Psoas muscle (tissue), 8 donors: Measurements from ENCODE around the gene ASH1L. TPM values are rescaled to one million over a fixed set of nuclear protein-coding genes. Genes with fewer than 3 reads are reported as not detected.

Experiments used
- ATAC-seq, 4 donors: fragments of 200-7000 bp; cut with Tn5 transposase; one replicate each; pipeline ENCODE4 v1.9.1; 2020; ENCODE audit warnings: moderate library complexity in 3 of 4, mild to moderate bottlenecking in 2 of 4
- DNase-seq, 2 donors: peaks; one replicate each; pipeline ENCODE4 v3.0.0-alpha.2; 2020
- H3K27ac ChIP-seq: fragments of 200-600 bp; one replicate; pipeline ENCODE4 v1.8.0; 2022
- H3K27me3 ChIP-seq, 3 donors: fragments of 200-600 bp in 1 of 3; one replicate each; pipeline versions ENCODE4 v1.6.1 to v1.8.0; 2013 to 2022; ENCODE audit warnings: low read length in 2 of 3, mild to moderate bottlenecking in 2 of 3, moderate library complexity in 1 of 3; ENCODE audit not compliant: insufficient read depth in 3 of 3
- H3K36me3 ChIP-seq, 2 donors: fragments of 200-600 bp in 1 of 2; one replicate each; pipeline versions ENCODE4 v1.6.1 to v1.8.0; 2013 to 2022; ENCODE audit warnings: low read depth in 1 of 2, mild to moderate bottlenecking in 1 of 2, moderate library complexity in 1 of 2; ENCODE audit not compliant: insufficient read depth in 1 of 2
- H3K4me1 ChIP-seq: fragments of 200-600 bp; one replicate; pipeline ENCODE4 v1.8.0; 2022
- H3K4me3 ChIP-seq: fragments of 200-600 bp; one replicate; pipeline ENCODE4 v1.8.0; 2022; ENCODE audit warnings: mild to moderate bottlenecking
- H3K9me3 ChIP-seq: fragments of 200-600 bp; one replicate; pipeline ENCODE4 v1.8.0; 2022
- CTCF ChIP-seq: fragments of 200-600 bp; IDR thresholded peaks from one replicate; pipeline ENCODE4 v1.8.0; 2022; ENCODE audit warnings: antibody characterized with exemption
- WGBS, 3 donors: extraction: QIAGEN DNeasy Blood & Tissue Kit; methylation state at CpG; one replicate each; pipeline versions ENCODE4 v1.1.6 to v1.1.7; 2013; 5-methylcytosine and 5-hydroxymethylcytosine counted together
- intact Hi-C, 2 donors: fragments of 100-400 bp; cut with DNase I; formaldehyde crosslinking; loops; one replicate each; pipeline versions ENCODE4 v1.11.0 to v1.14.2; 2022
- polyA plus RNA-seq, 3 donors: library from polyadenylated mRNA; stranded (reverse); fragments of 200-250 nt; gene quantifications; one replicate each; pipeline ENCODE4 v1.2.3, GENCODE V29; 2013
- total RNA-seq, 4 donors: library from RNA; stranded (reverse); fragmentation: NEBNext Ultra II Directional in 2 of 4; extraction: Animal tissue kit (Norgen Biotek cat#: 25700) in 2 of 4; gene quantifications; one replicate each; pipeline versions ENCODE4 v1.2.1 to v1.2.4, GENCODE V29; 2021 to 2023
- donor health status: healthy with polysubstance abuse.
- donor health status: DM: no; HTN: no; CAD: no; lungs with moderate emphysema.
- donor health status: Bipolar disorder and iron deficiency.
- donor health status: healthy.
- donor health status: DM: yes; HTN: yes; CAD: no.
- donor health status: DM: no; HTN: no; CAD: no.
- donor health status: DM: no; HTN: no; CAD: no.
- donor health status: DM: yes; HTN: yes; CAD: no.

ASH1L gene
- total and polyA plus RNA-seq, 7 donors = 6.5 to 52.0 (median 41.6) TPM

DNA sequence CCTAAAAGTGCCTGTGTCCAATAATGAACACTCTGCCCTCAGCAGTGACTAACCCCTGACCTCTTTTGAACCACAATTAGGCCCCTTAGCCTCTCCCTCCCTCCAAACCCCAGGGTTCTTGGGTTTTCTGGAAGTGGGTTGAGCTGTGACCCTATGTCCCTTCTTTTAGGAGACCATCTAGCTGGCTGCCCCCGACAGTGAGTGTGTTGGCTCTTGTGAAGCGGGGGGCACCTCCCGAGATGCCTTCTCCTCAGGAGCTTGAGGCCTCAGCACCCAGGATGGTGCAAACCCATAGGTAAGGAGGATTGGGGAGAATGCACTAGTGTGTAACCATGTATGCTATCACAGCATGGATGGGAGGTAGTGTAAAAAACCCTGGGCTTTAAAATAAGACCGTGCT lies 234.6 kb downstream of the ASH1L start:
- intact Hi-C loops = loop anchor here in 1 of 2 donors (10.0 kb wide), 1 partner anchor 267 kb away; no protein-coding TSS in a partner anchor
- Histone ChIP-seq H3K9me3 (no peaks in the 10 kb centered on the region), H3K27ac (no peak overlapping the region), H3K4me1 (peaks cover 4% of the 10 kb centered on the region), H3K27me3 (no peaks in the 10 kb centered on the region), H3K4me3 (no peak overlapping the region), H3K36me3 (peaks cover 0 to 50% of the 10 kb centered on the region in 2 donors)
- DNase-seq (no peak), ATAC-seq (no peak)
- 75 to 84% (median 80%) methylated on average over 4 of the region's 4 CpGs for WGBS, 3 donors
- no peak for TF ChIP-seq CTCF

GRCh38 chr1:155326631-155327037 lies 236.0 kb downstream of the ASH1L start:
- Histone ChIP-seq H3K9me3 (no peaks in the 10 kb centered on the region), H3K4me1 (peaks cover 16% of the 10 kb centered on the region), H3K36me3 (peaks cover 0 to 49% of the 10 kb centered on the region in 2 donors), H3K4me3 (no peak overlapping the region), H3K27me3 (no peaks in the 10 kb centered on the region), H3K27ac (no peak overlapping the region)
- WGBS, 3 donors = 84 to 91% (median 87%) methylated on average over 7 of the region's 7 CpGs
- intact Hi-C loops = loop anchor here in 1 of 2 donors (10.0 kb wide), 1 partner anchor 268 kb away; no protein-coding TSS in a partner anchor
- no peak for TF ChIP-seq CTCF
- no peak for ATAC-seq
- no peak for DNase-seq

- intact Hi-C loops = loop anchor here in 1 of 2 donors (10.0 kb wide), 1 partner anchor 269 kb away; no protein-coding TSS in a partner anchor
- ATAC-seq (no peak), DNase-seq (no peak)
- no peak for TF ChIP-seq CTCF
- Histone ChIP-seq H3K27ac (no peak overlapping the region), H3K36me3 (peaks cover 0 to 43% of the 10 kb centered on the region in 2 donors), H3K27me3 (no peaks in the 10 kb centered on the region), H3K4me1 (peaks cover 20% of the 10 kb centered on the region), H3K4me3 (no peak overlapping the region), H3K9me3 (no peaks in the 10 kb centered on the region)
- 86 to 96% (median 87%) methylated on average over 6 of the region's 6 CpGs for WGBS, 3 donors
These were observed 236.5 kb downstream of the ASH1L start for GRCh38 chr1:155326020-155326526.

DNA sequence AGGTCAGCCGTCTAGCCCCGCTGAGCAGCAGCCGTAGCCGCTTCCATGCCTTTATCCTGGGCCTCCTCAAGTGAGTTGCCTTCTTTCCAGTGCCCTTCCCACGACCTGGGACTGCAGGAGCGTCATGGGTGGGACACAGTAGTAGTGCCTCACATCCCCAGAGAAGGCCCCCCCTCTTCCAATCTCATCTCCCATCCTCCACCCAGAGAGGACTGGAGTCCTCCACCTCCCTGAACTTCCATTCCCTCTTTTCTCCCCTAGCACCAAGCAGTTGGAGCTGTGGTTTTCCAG lies 237.1 kb downstream of the ASH1L start:
- ATAC-seq (no peak), DNase-seq (no peak)
- no peaks in the 10 kb centered on the region for H3K27me3 ChIP-seq
- peak overlapping the region; percentile 96 for H3K4me3 ChIP-seq
- peaks cover 0 to 38% of the 10 kb centered on the region in 2 donors for H3K36me3 ChIP-seq
- 51 to 60% (median 55%) methylated on average over 3 to 6 of the region's 6 CpGs for WGBS, 3 donors
- H3K4me1 ChIP-seq = peaks cover 24% of the 10 kb centered on the region
- no peaks in the 10 kb centered on the region for H3K9me3 ChIP-seq
- intact Hi-C loops = loop anchor here in 1 of 2 donors (10.0 kb wide), 1 partner anchor 269 kb away; no protein-coding TSS in a partner anchor
- TF ChIP-seq CTCF = no peak
- peak overlapping the region; percentile 41 for H3K27ac ChIP-seq
